HepG2 (cell line): Measurements from ENCODE around the gene ARPC1B. TPM values are rescaled to one million over a fixed set of nuclear protein-coding genes. Genes with fewer than 3 reads are reported as not detected.

Experiments used
- ATAC-seq: fragments of 200-7000 bp; cut with Tn5 transposase; 3 replicates; pipeline ENCODE4 v1.9.1; 2020; ENCODE audit warnings: mild to moderate bottlenecking, moderate library complexity
- BruUV-seq: library from RNA; stranded (reverse); fragments of 400-500 nt; replicated peaks from 2 replicates; lab custom pipeline; 2021; lab: Mats Ljungman, UMichigan
- CTCF ChIA-PET: fragments of 300-600 bp; formaldehyde crosslinking; extraction: SDS; loops from one replicate; lab custom pipeline; 2021; ENCODE audit warnings: low total read pairs, inconsistent platforms, low intra/inter-chr PET ratio; lab: Yijun Ruan, JAX
- POLR2A ChIA-PET: fragments of 350-600 bp; sonication (Branson Sonifier 250); formaldehyde crosslinking; loops from one replicate; lab custom pipeline; 2020; ENCODE audit warnings: antibody characterized with exemption, inconsistent platforms; lab: Yijun Ruan, JAX
- DNase-seq: peaks from one replicate; pipeline ENCODE4 v3.0.0-alpha.2; 2015; ENCODE audit warnings: low spot score
- FAIRE-seq: peaks from 3 replicates; lab custom pipeline; 2011; peaks lifted over from hg19 to GRCh38; lab: Jason Lieb, UNC
- H2AFZ ChIP-seq: one replicate; pipeline ENCODE4 v1.6.1; 2011; ENCODE audit warnings: low read length, inconsistent platforms
- H3K27ac ChIP-seq: fragments of 300-600 bp; 3 replicates; pipeline ENCODE4 v1.8.0; 2011; ENCODE audit warnings: mixed run types, mild to moderate bottlenecking, mixed read lengths, low read length, inconsistent platforms; ENCODE audit not compliant: insufficient read depth; ENCODE audit errors: extremely low read length
- H3K27me3 ChIP-seq, 2 experiments: fragments of 200-600 bp in 1 of 2; 2 replicates in 1 of 2; 3 replicates in 1 of 2; pipeline versions ENCODE4 v1.6.0 to v1.8.0; 2011; ENCODE audit warnings: low read length in 2 of 2, mild to moderate bottlenecking in 2 of 2, moderate library complexity in 2 of 2, inconsistent platforms in 1 of 2; ENCODE audit not compliant: insufficient read depth in 2 of 2, control insufficient read depth in 1 of 2
- H3K36me3 ChIP-seq, 2 experiments: fragments of 200-600 bp in 1 of 2; replicated peaks in 1 of 2; 2 replicates in 1 of 2; 3 replicates in 1 of 2; pipeline versions ENCODE4 v1.5.1 to v1.8.0; 2011; ENCODE audit warnings: low read length in 2 of 2, inconsistent platforms in 1 of 2; ENCODE audit not compliant: insufficient read depth in 2 of 2, control insufficient read depth in 1 of 2
- H3K4me1 ChIP-seq: 2 replicates; pipeline ENCODE4 v1.5.1; 2012; ENCODE audit warnings: low read length, inconsistent platforms; ENCODE audit not compliant: insufficient read depth
- H3K4me2 ChIP-seq: 2 replicates; pipeline ENCODE4 v1.6.0; 2011; ENCODE audit warnings: low read depth, low read length, inconsistent platforms
- H3K4me3 ChIP-seq, 3 experiments: fragments of 200-600 bp in 1 of 3; sonication (generic), shearing (Covaris generic) in 1 of 3; replicated peaks in 1 of 3; 2 replicates each; pipeline ENCODE4 v1.5.1; 2011 to 2016; ENCODE audit warnings: low read length in 3 of 3, inconsistent platforms in 2 of 3, low read depth in 2 of 3, mild to moderate bottlenecking in 2 of 3, control low read depth in 1 of 3, mixed read lengths in 1 of 3; ENCODE audit not compliant: insufficient read depth in 1 of 3
- H3K79me2 ChIP-seq: one replicate; pipeline ENCODE4 v1.6.1; 2011; ENCODE audit warnings: low read length, inconsistent platforms; ENCODE audit not compliant: insufficient read depth
- H3K9ac ChIP-seq: 2 replicates; pipeline ENCODE4 v1.6.0; 2011; ENCODE audit warnings: mild to moderate bottlenecking, low read depth, low read length, inconsistent platforms; ENCODE audit not compliant: insufficient read depth
- H3K9me3 ChIP-seq: 2 replicates; pipeline ENCODE4 v1.5.1; 2012; ENCODE audit warnings: mild to moderate bottlenecking, low read length
- H4K20me1 ChIP-seq: 2 replicates; pipeline ENCODE4 v1.6.0; 2011; ENCODE audit warnings: inconsistent platforms, mild to moderate bottlenecking, low read length, moderate library complexity; ENCODE audit not compliant: insufficient read depth
- HMG20A ChIP-seq: IDR thresholded peaks from 2 replicates; pipeline ENCODE4 v1.6.1; 2016; ENCODE audit warnings: borderline replicate concordance
- SOX13 ChIP-seq, 3 experiments: fragments of 450-650 bp in 1 of 3; sonication (generic) in 1 of 3; formaldehyde crosslinking in 1 of 3; IDR thresholded peaks in 2 of 3; conservative IDR thresholded peaks in 1 of 3; 2 replicates each; pipeline versions ENCODE4 v1.5.0 to v1.6.1; 2016 to 2020; ENCODE audit warnings: antibody characterized with exemption in 1 of 3, mild to moderate bottlenecking in 1 of 3, missing compliant biosample characterization in 1 of 3, missing genetic modification reagents in 1 of 3, moderate library complexity in 1 of 3
- USF2 ChIP-seq, 2 experiments: sonication (generic) in 1 of 2; formaldehyde crosslinking in 1 of 2; IDR thresholded peaks; 2 replicates each; pipeline versions ENCODE4 v1.5.1 to v1.6.1; 2011 to 2020; ENCODE audit warnings: borderline replicate concordance in 1 of 2, low read depth in 1 of 2, low read length in 1 of 2, mild to moderate bottlenecking in 1 of 2, missing genetic modification reagents in 1 of 2, moderate library complexity in 1 of 2
- ZBTB44 ChIP-seq: sonication (generic); formaldehyde crosslinking; IDR thresholded peaks from 2 replicates; pipeline ENCODE4 v1.4.0; 2020; ENCODE audit warnings: missing genetic modification reagents
- ZNF318 ChIP-seq: sonication (generic); formaldehyde crosslinking; IDR thresholded peaks from 2 replicates; pipeline ENCODE4 v1.4.0; 2020; ENCODE audit warnings: mild to moderate bottlenecking, missing genetic modification reagents
- WGBS: methylation state at CpG from one replicate; pipeline ENCODE4 v1.1.6; 2017; ENCODE audit warnings: low lambda C conversion rate; 5-methylcytosine and 5-hydroxymethylcytosine counted together
- in situ Hi-C: cut with HindIII; loops from 2 replicates; pipeline ENCODE4 v1.10.0; 2017; ENCODE audit warnings: low pct_unique_long_range_greater_than_20kb; ENCODE audit not compliant: extremely low pct_ligation_motif_present
- intact Hi-C: fragments of 100-400 bp; cut with micrococcal nuclease; formaldehyde crosslinking; loops from one replicate; pipeline ENCODE4 v1.10.0; 2022; ENCODE audit not compliant: unreplicated experiment
- polyA plus RNA-seq, 8 experiments: library from polyadenylated mRNA; depleted of rRNA in 3 of 8; stranded (reverse) in 7 of 8; unstranded in 1 of 8; fragments of >200 nt; fragmentation: Illumina TruSeq in 4 of 8; extraction: Trizol in 4 of 8; gene quantifications; 2 replicates each; pipeline versions ENCODE4 v1.2.1 to v1.2.3, GENCODE V29; 2011 to 2016; ENCODE audit warnings: low read depth in 4 of 8, missing spikeins in 1 of 8, mixed read lengths in 1 of 8; ENCODE audit not compliant: insufficient read depth in 1 of 8
- total RNA-seq, 5 experiments: library from RNA; depleted of rRNA; stranded (reverse); fragments of >200 nt; fragmentation: Illumina TruSeq; extraction: Trizol; gene quantifications; 2 replicates each; pipeline ENCODE4 v1.2.3, GENCODE V29; 2016; ENCODE audit warnings: low read depth in 1 of 5
- TF ChIP-seq, protein P1 (sequence below): sonication (generic); formaldehyde crosslinking; IDR thresholded peaks from 2 replicates; pipeline ENCODE4 v1.4.0; 2020; ENCODE audit warnings: mild to moderate bottlenecking, missing genetic modification reagents

The ARPC1B gene
- total and polyA plus RNA-seq, 2 of the 13 experiments (the other 11 are each of a cell fraction or from before 2014, with no cell fraction given) = 72.9 to 89.1 TPM

- ChIA-PET POLR2A (interaction anchor here (1.9 kb wide), 1 partner anchor 11 kb away, joined by 7 read pairs; the partner anchor contains the start of genes BUD31 and PDAP1), CTCF (interaction anchor here (0.6 kb wide), 1 partner anchor 16 kb away, joined by 4 read pairs; no protein-coding TSS in a partner anchor)
- Histone ChIP-seq H4K20me1 (no peaks in the 10 kb centered on the region), H3K4me2 (no peak overlapping the region), H3K36me3 (peaks cover 33 to 81% of the 10 kb centered on the region in 2 experiments; a peak in 4 of 5 replicates), H3K27me3 (no peaks in the 10 kb centered on the region), H3K79me2 (no peaks in the 10 kb centered on the region), H3K4me1 (no peaks in the 10 kb centered on the region), H3K27ac (no peak overlapping the region), H2AFZ (no peak overlapping the region), H3K9ac (no peak overlapping the region), H3K9me3 (no peaks in the 10 kb centered on the region), H3K4me3 (no peak overlapping the region)
- 92% methylated on average over 15 of the region's 18 CpGs for WGBS
- FAIRE-seq (no peak), DNase-seq (no peak), ATAC-seq (no peak; the same call in 2 of the 3 replicates)
- intact Hi-C loops = no loop called here
- no TSS peak for BruUV-seq
- in situ Hi-C loops = no loop called here
- TF ChIP-seq HMG20A = no peak
- TF ChIP-seq ZNF318 (CRISPR knock-in tag) = no peak
- no peak for TF ChIP-seq ZBTB44 (CRISPR knock-in tag)
- no peak for TF ChIP-seq SOX13 (IDR thresholded peaks at IDR 0.05)
- TF ChIP-seq SOX13 (CRISPR knock-in tag; conservative IDR thresholded peaks at IDR 0.05 in 1 of 2, IDR thresholded peaks at IDR 0.05 in 1 of 2) = no peak
- no peak for TF ChIP-seq USF2 (IDR thresholded peaks at IDR 0.05; ENCODE audit: low read depth, low read length)
- no peak for TF ChIP-seq USF2 (CRISPR knock-in tag; IDR thresholded peaks at IDR 0.05; ENCODE audit: borderline replicate concordance)
- TF ChIP-seq, protein P1, sequence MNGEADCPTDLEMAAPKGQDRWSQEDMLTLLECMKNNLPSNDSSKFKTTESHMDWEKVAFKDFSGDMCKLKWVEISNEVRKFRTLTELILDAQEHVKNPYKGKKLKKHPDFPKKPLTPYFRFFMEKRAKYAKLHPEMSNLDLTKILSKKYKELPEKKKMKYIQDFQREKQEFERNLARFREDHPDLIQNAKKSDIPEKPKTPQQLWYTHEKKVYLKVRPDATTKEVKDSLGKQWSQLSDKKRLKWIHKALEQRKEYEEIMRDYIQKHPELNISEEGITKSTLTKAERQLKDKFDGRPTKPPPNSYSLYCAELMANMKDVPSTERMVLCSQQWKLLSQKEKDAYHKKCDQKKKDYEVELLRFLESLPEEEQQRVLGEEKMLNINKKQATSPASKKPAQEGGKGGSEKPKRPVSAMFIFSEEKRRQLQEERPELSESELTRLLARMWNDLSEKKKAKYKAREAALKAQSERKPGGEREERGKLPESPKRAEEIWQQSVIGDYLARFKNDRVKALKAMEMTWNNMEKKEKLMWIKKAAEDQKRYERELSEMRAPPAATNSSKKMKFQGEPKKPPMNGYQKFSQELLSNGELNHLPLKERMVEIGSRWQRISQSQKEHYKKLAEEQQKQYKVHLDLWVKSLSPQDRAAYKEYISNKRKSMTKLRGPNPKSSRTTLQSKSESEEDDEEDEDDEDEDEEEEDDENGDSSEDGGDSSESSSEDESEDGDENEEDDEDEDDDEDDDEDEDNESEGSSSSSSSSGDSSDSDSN (CRISPR knock-in tag) = no peak
Observed at GRCh38 chr7:99397297-99397983, 22.9 kb downstream of the ARPC1B start.
